ENCODE results near the gene AASDHPPT. TPM values are rescaled to one million over a fixed set of nuclear protein-coding genes. Genes with fewer than 3 reads are reported as not detected.

Gene AASDHPPT
- total RNA-seq, 1 donor from 2014 or later = 17.6 TPM

DNA sequence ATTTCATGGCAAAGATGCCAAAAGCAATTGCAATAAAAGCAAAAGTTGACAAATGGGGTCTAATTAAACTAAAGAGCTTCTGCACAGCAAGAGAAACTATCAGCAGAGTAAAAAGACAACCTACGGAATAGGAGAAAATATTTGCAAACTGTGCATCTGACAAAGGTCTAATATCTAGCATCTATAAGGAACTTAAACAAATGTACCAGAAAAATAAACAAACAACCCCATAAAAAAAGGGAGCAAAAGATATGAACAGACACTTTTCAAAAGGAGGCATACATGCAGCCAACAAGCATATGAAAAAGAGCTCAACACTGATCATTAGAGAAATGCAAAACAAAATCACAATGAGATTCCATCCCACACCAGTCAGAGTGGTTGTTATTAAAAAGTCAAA, 60.3 kb downstream of the AASDHPPT start:
- no peak for TF ChIP-seq CTCF (IDR thresholded peaks at IDR 0.05)
- intact Hi-C loops (cut with DNase I) = no loop called here
- no peaks in the 10 kb centered on the region for H3K27me3 ChIP-seq
- no peak for DNase-seq (ENCODE audit: low spot score in 2 of 2)
- no peak overlapping the region for H3K4me3 ChIP-seq
- no peaks in the 10 kb centered on the region for H3K36me3 ChIP-seq
- H3K9me3 ChIP-seq = no peaks in the 10 kb centered on the region
- H3K4me1 ChIP-seq = no peaks in the 10 kb centered on the region
- H3K27ac ChIP-seq = no peak overlapping the region

Other genes with a start within 250 kb of the AASDHPPT start
- gene MSANTD4, start 55.4 kb upstream of the AASDHPPT start, total RNA-seq = 13.6 TPM
- gene KBTBD3, start 315 bp upstream of the AASDHPPT start, total RNA-seq = not detected

Data from ascending aorta (tissue), 2 donors.